Kidney glomerular epithelial cell (primary cell): ENCODE results near the gene CYGB.

ENCODE experiments used
- DNase-seq: peaks from one replicate; lab custom pipeline; 2025; lab: John Stamatoyannopoulos, UW

The CYGB gene

GRCh38 chr17:76478730-76479514 is 58.6 kb downstream of the CYGB start:
- DNase-seq: no peak

GRCh38 chr17:76478097-76478496 is 59.4 kb downstream of the CYGB start:
- DNase-seq: no peak

DNA sequence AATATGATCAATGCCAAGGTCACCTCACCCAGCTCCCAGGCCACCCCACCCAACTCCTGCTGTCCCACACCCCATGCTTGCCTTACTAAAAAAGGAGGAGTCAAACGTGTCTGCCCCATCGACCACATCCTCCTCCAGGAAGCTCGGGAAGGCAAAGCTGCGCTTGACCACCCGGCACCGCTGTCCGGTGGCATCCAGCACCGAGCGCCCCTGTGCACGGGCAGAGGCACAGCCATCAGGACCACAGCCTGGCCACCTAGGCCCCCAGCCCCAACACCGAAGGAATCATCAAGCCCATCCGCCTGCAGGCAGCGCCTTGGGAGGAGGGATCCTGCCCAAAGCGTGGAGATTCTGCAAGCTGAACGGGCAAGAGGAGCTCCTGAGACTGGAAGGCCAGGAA is 59.9 kb downstream of the CYGB start:
- DNase-seq: no peak
